IMR-90 (cell line): Measurements from ENCODE around the gene MEF2B. TPM values are rescaled to one million over a fixed set of nuclear protein-coding genes. Genes with fewer than 3 reads are reported as not detected.

ENCODE experiments used
- ATAC-seq: fragments of 200-7000 bp; cut with Tn5 transposase; 2 replicates; pipeline ENCODE4 v1.9.1; 2020; ENCODE audit warnings: low read depth, mild to moderate bottlenecking, moderate library complexity
- BruUV-seq: library from RNA; stranded (reverse); fragments of 400-500 nt; replicated peaks from 2 replicates; lab custom pipeline; 2021; lab: Mats Ljungman, UMichigan
- CTCF ChIA-PET: fragments of 300-600 bp; formaldehyde crosslinking; extraction: SDS; loops from one replicate; lab custom pipeline; 2021; ENCODE audit warnings: antibody characterized with exemption; lab: Yijun Ruan, JAX
- POLR2A ChIA-PET: fragments of 300-600 bp; sonication (Branson Sonifier 250); formaldehyde crosslinking; loops from one replicate; lab custom pipeline; 2022; ENCODE audit warnings: antibody characterized with exemption; ENCODE audit not compliant: unreplicated experiment; lab: Charles Lee
- DNase-seq: peaks from one replicate; pipeline ENCODE4 v3.0.0; 2013
- H2AFZ ChIP-seq: replicated peaks from 2 replicates; pipeline ENCODE3; 2013; ENCODE audit warnings: low read length, mild to moderate bottlenecking; ENCODE audit not compliant: poor library complexity
- H2AK5ac ChIP-seq: 2 replicates; pipeline ENCODE4 v1.6.1; 2013; ENCODE audit warnings: low read depth, low read length, inconsistent platforms
- H2AK9ac ChIP-seq: replicated peaks from 2 replicates; pipeline ENCODE3; 2013; ENCODE audit warnings: mild to moderate bottlenecking, low read depth, low read length, moderate library complexity; ENCODE audit not compliant: poor library complexity
- H2BK120ac ChIP-seq: 2 replicates; pipeline ENCODE4 v1.6.1; 2013; ENCODE audit warnings: low read depth, low read length, inconsistent platforms
- H2BK15ac ChIP-seq: 3 replicates; pipeline ENCODE4 v1.6.1; 2013; ENCODE audit warnings: low read depth, low read length, inconsistent platforms
- H2BK20ac ChIP-seq: 2 replicates; pipeline ENCODE4 v1.6.1; 2013; ENCODE audit warnings: low read depth, mild to moderate bottlenecking, inconsistent platforms, low read length, moderate library complexity
- H2BK5ac ChIP-seq: 2 replicates; pipeline ENCODE4 v1.6.1; 2013; ENCODE audit warnings: mild to moderate bottlenecking, low read depth, low read length, inconsistent platforms; ENCODE audit not compliant: poor library complexity, severe bottlenecking
- H3K14ac ChIP-seq: replicated peaks from 2 replicates; pipeline ENCODE4 v1.6.1; 2013; ENCODE audit warnings: low read depth, low read length, inconsistent platforms
- H3K18ac ChIP-seq: 2 replicates; pipeline ENCODE4 v1.6.1; 2013; ENCODE audit warnings: low read depth, low read length, control low read depth
- H3K23ac ChIP-seq: 2 replicates; pipeline ENCODE4 v1.6.1; 2013; ENCODE audit warnings: low read depth, low read length, inconsistent platforms
- H3K27ac ChIP-seq: 2 replicates; pipeline ENCODE4 v1.5.1; 2013; ENCODE audit warnings: mild to moderate bottlenecking, control low read depth, low read length; ENCODE audit not compliant: insufficient read depth
- H3K27me3 ChIP-seq: 2 replicates; pipeline ENCODE4 v1.6.1; 2013; ENCODE audit warnings: low read length; ENCODE audit not compliant: control insufficient read depth, insufficient read depth
- H3K36me3 ChIP-seq: 2 replicates; pipeline ENCODE4 v1.6.1; 2013; ENCODE audit warnings: low read length, mixed read lengths; ENCODE audit not compliant: control insufficient read depth, insufficient read depth
- H3K4ac ChIP-seq: 2 replicates; pipeline ENCODE4 v1.6.1; 2013; ENCODE audit warnings: low read depth, low read length, inconsistent platforms
- H3K4me1 ChIP-seq: 2 replicates; pipeline ENCODE4 v1.6.1; 2013; ENCODE audit warnings: low read length, mixed read lengths; ENCODE audit not compliant: control insufficient read depth, insufficient read depth
- H3K4me2 ChIP-seq: 2 replicates; pipeline ENCODE4 v1.6.1; 2013; ENCODE audit warnings: low read depth, mild to moderate bottlenecking, control low read depth, low read length, moderate library complexity
- H3K4me3 ChIP-seq: 2 replicates; pipeline ENCODE4 v1.5.1; 2013; ENCODE audit warnings: low read depth, mild to moderate bottlenecking, control low read depth, low read length, moderate library complexity; ENCODE audit not compliant: insufficient read depth
- H3K56ac ChIP-seq: 2 replicates; pipeline ENCODE4 v1.6.1; 2013; ENCODE audit warnings: low read length, inconsistent platforms; ENCODE audit not compliant: insufficient read depth; ENCODE audit errors: extremely low read depth
- H3K79me1 ChIP-seq, 2 experiments: 2 replicates each; pipeline ENCODE4 v1.6.1; 2013; ENCODE audit warnings: low read length in 2 of 2, inconsistent platforms in 1 of 2, low read depth in 1 of 2
- H3K9ac ChIP-seq: 2 replicates; pipeline ENCODE4 v1.6.1; 2013; ENCODE audit warnings: low read depth, low read length, control low read depth
- H3K9me1 ChIP-seq: 2 replicates; pipeline ENCODE4 v1.6.1; 2013; ENCODE audit warnings: low read length, inconsistent platforms; ENCODE audit not compliant: insufficient read depth
- H3K9me3 ChIP-seq: 2 replicates; pipeline ENCODE4 v1.6.1; 2013; ENCODE audit warnings: low read length; ENCODE audit not compliant: control insufficient read depth, insufficient read depth
- H4K20me1 ChIP-seq: 2 replicates; pipeline ENCODE4 v1.6.1; 2013; ENCODE audit warnings: low read length, inconsistent platforms; ENCODE audit not compliant: insufficient read depth
- H4K5ac ChIP-seq: 2 replicates; pipeline ENCODE4 v1.6.1; 2013; ENCODE audit warnings: mild to moderate bottlenecking, low read depth, low read length, control low read depth
- H4K8ac ChIP-seq, 2 experiments: 2 replicates each; pipeline ENCODE4 v1.6.1; 2013; ENCODE audit warnings: low read depth in 2 of 2, low read length in 2 of 2, control low read depth in 1 of 2, inconsistent platforms in 1 of 2
- H4K91ac ChIP-seq: 2 replicates; pipeline ENCODE4 v1.6.1; 2013; ENCODE audit warnings: low read depth, low read length, inconsistent platforms; ENCODE audit not compliant: insufficient read depth
- BHLHE40 ChIP-seq: fragments of 150-350 bp; IDR thresholded peaks from 2 replicates; pipeline ENCODE4 v1.6.1; 2016; ENCODE audit warnings: mild to moderate bottlenecking, low read depth, low read length
- CEBPB ChIP-seq: IDR thresholded peaks from 2 replicates; pipeline ENCODE4 v1.6.1; 2012; ENCODE audit warnings: low read depth, low read length, improper control_type of control experiment
- MAFK ChIP-seq: IDR thresholded peaks from 2 replicates; pipeline ENCODE4 v1.6.1; 2012; ENCODE audit warnings: low read depth, low read length, improper control_type of control experiment
- MAZ ChIP-seq: IDR thresholded peaks from 2 replicates; pipeline ENCODE4 v1.6.1; 2012; ENCODE audit warnings: low read depth, mild to moderate bottlenecking, low read length, improper control_type of control experiment, moderate library complexity, borderline replicate concordance
- NFE2L2 ChIP-seq: fragments of 150-350 bp; IDR thresholded peaks from 2 replicates; pipeline ENCODE4 v1.6.1; 2016; ENCODE audit warnings: low read depth, mild to moderate bottlenecking, low read length
- RCOR1 ChIP-seq: IDR thresholded peaks from 2 replicates; pipeline ENCODE4 v1.6.1; 2012; ENCODE audit warnings: mild to moderate bottlenecking, low read length, improper control_type of control experiment; ENCODE audit not compliant: insufficient replicate concordance
- RFX5 ChIP-seq: IDR thresholded peaks from 2 replicates; pipeline ENCODE4 v1.8.0; 2012; ENCODE audit warnings: low read depth, mild to moderate bottlenecking, low read length, moderate library complexity
- SMC3 ChIP-seq: fragments of 150-350 bp; IDR thresholded peaks from 2 replicates; pipeline ENCODE4 v1.6.1; 2016; ENCODE audit warnings: low read depth, mild to moderate bottlenecking, antibody characterized with exemption, low read length, moderate library complexity
- WGBS, 2 experiments: methylation state at CpG; one replicate each; pipeline versions ENCODE4 v1.1.5 to v1.1.7; 2013; ENCODE audit warnings: missing lambda C conversion rate in 2 of 2; ENCODE audit not compliant: insufficient read length in 1 of 2; ENCODE audit errors: extremely low coverage in 2 of 2; 5-methylcytosine and 5-hydroxymethylcytosine counted together
- dilution Hi-C: fragments of 300-500 bp; cut with HindIII; formaldehyde crosslinking; loops from one replicate; pipeline ENCODE4 v1.14.3; 2018; ENCODE audit warnings: low sequenced_read_pairs; ENCODE audit not compliant: unreplicated experiment
- in situ Hi-C: fragments of 300-500 bp; cut with MboI; formaldehyde crosslinking; loops from 3 replicates; pipeline ENCODE4 v1.14.3; 2019; ENCODE audit warnings: low sequenced_read_pairs, inconsistent platforms, mixed read lengths
- intact Hi-C: fragments of 100-400 bp; cut with micrococcal nuclease; formaldehyde crosslinking; loops from 2 replicates; pipeline ENCODE4 v1.10.0; 2022
- polyA plus RNA-seq, 3 experiments: library from polyadenylated mRNA; depleted of rRNA; stranded (reverse); fragments of >200 nt; gene quantifications; 2 replicates each; pipeline ENCODE4 v1.2.3, GENCODE V29; 2012; ENCODE audit warnings: low replicate concordance in 1 of 3
- total RNA-seq: library from RNA; depleted of rRNA; stranded (reverse); fragments of >200 nt; gene quantifications from 2 replicates; pipeline ENCODE4 v1.2.3, GENCODE V29; 2012
- TF ChIP-seq, protein P1 (sequence below): conservative IDR thresholded peaks from 2 replicates; pipeline ENCODE4 v1.5.1; 2012; ENCODE audit warnings: mild to moderate bottlenecking, low read depth, low read length, improper control_type of control experiment
- TF ChIP-seq, protein P2 (sequence below): fragments of 150-350 bp; IDR thresholded peaks from 2 replicates; pipeline ENCODE4 v1.6.1; 2017; ENCODE audit warnings: mild to moderate bottlenecking, antibody characterized with exemption, low read length, low read depth

The MEF2B gene
- total and polyA plus RNA-seq, 2 of the 4 experiments (the other 2 are of a cell fraction), result 0.18 to 0.94 TPM

DNA sequence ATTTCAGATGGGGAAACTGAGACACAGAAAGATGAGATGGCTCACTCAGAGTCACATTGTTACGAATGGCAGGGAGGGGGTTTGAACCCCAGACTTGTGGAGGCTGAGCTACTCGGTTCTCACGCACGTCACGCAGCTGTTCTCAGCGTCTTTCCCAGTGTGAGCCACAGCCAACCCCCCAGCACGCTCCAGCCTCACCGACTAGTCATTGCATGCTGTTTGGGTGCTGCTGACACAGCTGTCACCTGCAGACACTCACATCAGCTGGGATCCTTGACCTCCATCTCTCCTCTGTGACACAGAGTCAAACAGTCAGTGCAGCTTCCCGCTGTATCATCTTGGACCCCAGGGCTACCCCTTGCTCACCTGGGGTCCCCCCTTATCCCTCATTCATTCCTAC lies 39.3 kb upstream of the MEF2B start:
- no peak overlapping the region for H2BK5ac ChIP-seq
- H2AK5ac ChIP-seq, result no peak overlapping the region
- H3K23ac ChIP-seq, result no peak overlapping the region
- H3K56ac ChIP-seq, result no peak overlapping the region
- H2BK20ac ChIP-seq, result no peak overlapping the region
- no peak overlapping the region for H3K27ac ChIP-seq
- H4K5ac ChIP-seq, result no peak overlapping the region
- intact Hi-C loops (no loop called here), in situ Hi-C loops (no loop called here), dilution Hi-C loops (no loop called here)
- H3K4me1 ChIP-seq, result no peaks in the 10 kb centered on the region
- H3K9me1 ChIP-seq, result no peaks in the 10 kb centered on the region
- H3K9ac ChIP-seq, result no peak overlapping the region
- DNase-seq (no peak), ATAC-seq (no peak)
- H4K8ac ChIP-seq, result no peak overlapping the region
- no peaks in the 10 kb centered on the region for H3K9me3 ChIP-seq
- H2BK120ac ChIP-seq, result no peak overlapping the region
- no peak overlapping the region for H3K4me3 ChIP-seq
- H2AK9ac ChIP-seq, result no peak overlapping the region
- peaks cover 2% of the 10 kb centered on the region; the same call in 1 of the 2 replicates for H4K20me1 ChIP-seq
- H3K18ac ChIP-seq, result no peak overlapping the region
- ChIA-PET CTCF (no interaction called here), POLR2A (no interaction called here)
- TF ChIP-seq NFE2L2 (no peak), RFX5 (no peak), MAZ (no peak), CEBPB (no peak), MAFK (no peak), RCOR1 (no peak), BHLHE40 (no peak), SMC3 (no peak)
- TF ChIP-seq, protein P1, sequence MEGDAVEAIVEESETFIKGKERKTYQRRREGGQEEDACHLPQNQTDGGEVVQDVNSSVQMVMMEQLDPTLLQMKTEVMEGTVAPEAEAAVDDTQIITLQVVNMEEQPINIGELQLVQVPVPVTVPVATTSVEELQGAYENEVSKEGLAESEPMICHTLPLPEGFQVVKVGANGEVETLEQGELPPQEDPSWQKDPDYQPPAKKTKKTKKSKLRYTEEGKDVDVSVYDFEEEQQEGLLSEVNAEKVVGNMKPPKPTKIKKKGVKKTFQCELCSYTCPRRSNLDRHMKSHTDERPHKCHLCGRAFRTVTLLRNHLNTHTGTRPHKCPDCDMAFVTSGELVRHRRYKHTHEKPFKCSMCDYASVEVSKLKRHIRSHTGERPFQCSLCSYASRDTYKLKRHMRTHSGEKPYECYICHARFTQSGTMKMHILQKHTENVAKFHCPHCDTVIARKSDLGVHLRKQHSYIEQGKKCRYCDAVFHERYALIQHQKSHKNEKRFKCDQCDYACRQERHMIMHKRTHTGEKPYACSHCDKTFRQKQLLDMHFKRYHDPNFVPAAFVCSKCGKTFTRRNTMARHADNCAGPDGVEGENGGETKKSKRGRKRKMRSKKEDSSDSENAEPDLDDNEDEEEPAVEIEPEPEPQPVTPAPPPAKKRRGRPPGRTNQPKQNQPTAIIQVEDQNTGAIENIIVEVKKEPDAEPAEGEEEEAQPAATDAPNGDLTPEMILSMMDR, result no peak
- TF ChIP-seq, protein P2, sequence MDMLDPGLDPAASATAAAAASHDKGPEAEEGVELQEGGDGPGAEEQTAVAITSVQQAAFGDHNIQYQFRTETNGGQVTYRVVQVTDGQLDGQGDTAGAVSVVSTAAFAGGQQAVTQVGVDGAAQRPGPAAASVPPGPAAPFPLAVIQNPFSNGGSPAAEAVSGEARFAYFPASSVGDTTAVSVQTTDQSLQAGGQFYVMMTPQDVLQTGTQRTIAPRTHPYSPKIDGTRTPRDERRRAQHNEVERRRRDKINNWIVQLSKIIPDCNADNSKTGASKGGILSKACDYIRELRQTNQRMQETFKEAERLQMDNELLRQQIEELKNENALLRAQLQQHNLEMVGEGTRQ, result no peak
- peaks cover 39% of the 10 kb centered on the region for H3K27me3 ChIP-seq
- no peak overlapping the region for H3K4me2 ChIP-seq
- H3K4ac ChIP-seq, result no peak overlapping the region
- H4K91ac ChIP-seq, result no peak overlapping the region
- no peak overlapping the region for H2BK15ac ChIP-seq
- BruUV-seq, result no TSS peak
- 33% methylated on average over 1 of the region's 9 CpGs; no CpG with 5 or more reads in 1 of the 2 experiments for WGBS, 2 experiments
- no peaks in the 10 kb centered on the region for H3K79me1 ChIP-seq
- H2AFZ ChIP-seq, result no peak overlapping the region
- H3K36me3 ChIP-seq, result no peaks in the 10 kb centered on the region
- H3K14ac ChIP-seq, result no peak overlapping the region
